Activated CD8-positive, alpha-beta memory T cell treated with anti-CD3 and anti-CD28 coated beads for 24 hours (primary cell): Measurements from ENCODE around the gene SOX12.
A peak's percentile ranks its signal among the peaks of the same experiment; 100 is the strongest.

Source experiments
- DNase-seq: peaks from one replicate; pipeline ENCODE4 v3.0.0-alpha.2; 2020

Gene SOX12

GRCh38 chr20:301886-302848 is 23.2 kb upstream of the SOX12 start:
- DNase-seq, result no peak

- no peak for DNase-seq
Observed at GRCh38 chr20:305745-306144, 19.6 kb upstream of the SOX12 start.

DNA sequence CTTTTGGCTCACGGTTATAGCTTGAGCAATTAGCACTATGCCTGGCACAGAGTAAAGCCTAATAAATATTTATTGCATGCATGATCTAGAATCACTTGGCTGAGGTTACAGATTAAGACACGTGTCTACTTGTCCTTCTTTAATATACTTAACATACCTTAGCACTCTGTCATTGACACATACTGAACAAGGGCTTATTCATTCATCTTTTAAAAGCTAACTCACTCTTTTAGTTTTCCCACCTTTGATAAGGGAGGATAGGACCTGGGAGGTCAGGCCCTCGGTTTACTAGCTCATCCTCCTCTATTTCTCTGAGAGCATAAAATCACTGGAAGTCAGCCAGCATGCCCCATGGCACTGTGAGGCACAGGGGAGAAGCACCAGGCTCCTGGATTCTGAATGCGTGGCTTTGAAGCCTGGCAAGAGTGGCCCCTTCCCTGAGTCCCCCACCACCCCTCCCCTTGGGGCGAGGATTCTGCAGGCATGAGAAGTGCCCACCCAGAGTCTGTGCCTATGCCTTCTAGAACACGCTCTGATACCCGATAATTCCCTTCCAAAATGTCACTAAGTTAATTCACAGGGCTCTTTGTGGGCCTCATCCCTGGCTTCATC is 16.8 kb upstream of the SOX12 start:
- no peak for DNase-seq

- no peak for DNase-seq
Observed at GRCh38 chr20:309306-309840, 16.0 kb upstream of the SOX12 start.

DNA sequence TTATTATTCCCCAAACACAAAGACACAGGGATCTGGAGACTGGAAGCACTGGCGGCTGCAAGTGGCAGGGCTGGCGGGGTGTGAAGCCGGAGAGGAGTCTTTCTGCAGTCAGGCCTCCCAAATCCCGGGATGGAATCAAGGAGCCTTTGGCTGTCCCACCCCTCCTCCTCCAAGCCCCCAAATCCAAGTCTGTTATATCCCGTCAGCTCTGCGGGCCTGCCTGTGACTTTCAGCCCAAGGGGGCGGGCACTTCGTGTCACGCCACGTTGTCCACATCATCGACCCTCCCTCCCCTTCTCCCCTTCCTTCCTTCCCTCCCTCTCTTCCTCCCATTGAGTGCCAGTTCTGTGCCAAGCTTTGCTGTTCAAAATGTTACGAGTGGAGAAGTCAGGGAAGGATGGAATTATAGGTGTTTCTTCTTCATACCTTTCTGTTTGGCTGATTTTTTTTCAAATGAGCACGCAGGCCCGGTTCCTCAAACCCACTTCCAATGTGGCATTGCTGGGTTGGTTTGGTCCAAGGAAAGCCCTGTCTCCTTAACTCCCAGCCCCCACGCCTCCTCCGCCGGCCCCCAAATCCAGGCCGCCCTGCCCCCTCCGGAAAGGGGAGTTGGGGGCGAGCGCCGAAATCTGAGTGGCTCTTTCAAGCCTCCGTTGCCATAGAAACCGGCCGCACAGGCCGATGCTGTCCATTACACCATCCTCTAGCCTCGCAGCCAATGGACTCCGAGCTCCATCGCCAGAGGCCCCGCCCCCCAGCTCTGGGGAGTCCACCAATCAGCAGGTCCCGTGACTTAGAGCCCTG is 15.3 kb upstream of the SOX12 start:
- DNase-seq, result peak; percentile 89

- DNase-seq, result no peak
Observed at GRCh38 chr20:310645-311044, 14.7 kb upstream of the SOX12 start.

GRCh38 chr20:311609-312008 is 13.7 kb upstream of the SOX12 start:
- DNase-seq, result no peak

GRCh38 chr20:312067-312466 is 13.3 kb upstream of the SOX12 start:
- DNase-seq, result no peak

GRCh38 chr20:312866-313265 is 12.5 kb upstream of the SOX12 start:
- DNase-seq, result no peak

GRCh38 chr20:313402-313801 is 11.9 kb upstream of the SOX12 start:
- no peak for DNase-seq

GRCh38 chr20:313948-314347 is 11.4 kb upstream of the SOX12 start:
- DNase-seq, result no peak

GRCh38 chr20:316316-317068 is 8.9 kb upstream of the SOX12 start:
- DNase-seq, result no peak

GRCh38 chr20:324177-325044 is 941 bp upstream of the SOX12 start:
- DNase-seq, result peak; percentile 97

DNA sequence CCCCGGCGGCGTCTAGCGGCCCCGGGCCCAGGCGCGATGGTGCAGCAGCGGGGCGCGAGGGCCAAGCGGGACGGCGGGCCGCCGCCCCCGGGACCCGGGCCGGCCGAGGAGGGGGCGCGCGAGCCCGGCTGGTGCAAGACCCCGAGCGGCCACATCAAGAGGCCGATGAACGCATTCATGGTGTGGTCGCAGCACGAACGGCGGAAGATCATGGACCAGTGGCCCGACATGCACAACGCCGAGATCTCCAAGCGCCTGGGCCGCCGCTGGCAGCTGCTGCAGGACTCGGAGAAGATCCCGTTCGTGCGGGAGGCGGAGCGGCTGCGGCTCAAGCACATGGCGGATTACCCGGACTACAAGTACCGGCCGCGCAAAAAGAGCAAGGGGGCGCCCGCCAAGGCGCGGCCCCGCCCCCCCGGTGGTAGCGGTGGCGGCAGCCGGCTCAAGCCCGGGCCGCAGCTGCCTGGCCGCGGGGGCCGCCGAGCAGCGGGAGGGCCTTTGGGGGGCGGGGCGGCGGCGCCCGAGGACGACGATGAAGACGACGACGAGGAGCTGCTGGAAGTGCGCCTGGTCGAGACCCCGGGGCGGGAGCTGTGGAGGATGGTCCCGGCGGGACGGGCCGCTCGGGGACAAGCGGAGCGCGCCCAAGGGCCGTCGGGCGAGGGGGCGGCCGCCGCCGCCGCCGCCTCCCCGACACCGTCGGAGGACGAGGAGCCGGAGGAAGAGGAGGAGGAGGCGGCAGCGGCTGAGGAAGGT is 715 bp downstream of the SOX12 start:
- peak; percentile 85 for DNase-seq

DNA sequence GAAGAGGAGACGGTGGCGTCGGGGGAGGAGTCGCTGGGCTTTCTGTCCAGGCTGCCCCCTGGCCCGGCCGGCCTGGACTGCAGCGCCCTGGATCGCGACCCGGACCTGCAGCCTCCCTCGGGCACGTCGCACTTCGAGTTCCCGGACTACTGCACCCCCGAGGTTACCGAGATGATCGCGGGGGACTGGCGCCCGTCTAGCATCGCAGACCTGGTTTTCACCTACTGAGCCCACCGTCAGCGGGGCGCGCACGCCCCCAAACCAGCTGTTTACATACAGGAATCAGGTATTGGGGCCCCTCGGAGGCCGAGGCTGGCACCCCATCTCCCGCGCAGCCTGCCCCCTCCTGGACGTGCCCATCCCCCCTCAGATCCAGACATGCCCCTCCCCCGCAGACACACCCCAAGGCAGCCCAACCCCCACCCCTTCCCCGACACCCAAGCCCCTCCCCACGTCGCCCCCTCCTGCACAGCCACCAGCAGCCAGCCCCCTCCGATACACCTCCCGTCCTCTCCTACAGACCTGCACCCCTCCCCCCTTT is 1.4 kb downstream of the SOX12 start:
- no peak for DNase-seq

DNA sequence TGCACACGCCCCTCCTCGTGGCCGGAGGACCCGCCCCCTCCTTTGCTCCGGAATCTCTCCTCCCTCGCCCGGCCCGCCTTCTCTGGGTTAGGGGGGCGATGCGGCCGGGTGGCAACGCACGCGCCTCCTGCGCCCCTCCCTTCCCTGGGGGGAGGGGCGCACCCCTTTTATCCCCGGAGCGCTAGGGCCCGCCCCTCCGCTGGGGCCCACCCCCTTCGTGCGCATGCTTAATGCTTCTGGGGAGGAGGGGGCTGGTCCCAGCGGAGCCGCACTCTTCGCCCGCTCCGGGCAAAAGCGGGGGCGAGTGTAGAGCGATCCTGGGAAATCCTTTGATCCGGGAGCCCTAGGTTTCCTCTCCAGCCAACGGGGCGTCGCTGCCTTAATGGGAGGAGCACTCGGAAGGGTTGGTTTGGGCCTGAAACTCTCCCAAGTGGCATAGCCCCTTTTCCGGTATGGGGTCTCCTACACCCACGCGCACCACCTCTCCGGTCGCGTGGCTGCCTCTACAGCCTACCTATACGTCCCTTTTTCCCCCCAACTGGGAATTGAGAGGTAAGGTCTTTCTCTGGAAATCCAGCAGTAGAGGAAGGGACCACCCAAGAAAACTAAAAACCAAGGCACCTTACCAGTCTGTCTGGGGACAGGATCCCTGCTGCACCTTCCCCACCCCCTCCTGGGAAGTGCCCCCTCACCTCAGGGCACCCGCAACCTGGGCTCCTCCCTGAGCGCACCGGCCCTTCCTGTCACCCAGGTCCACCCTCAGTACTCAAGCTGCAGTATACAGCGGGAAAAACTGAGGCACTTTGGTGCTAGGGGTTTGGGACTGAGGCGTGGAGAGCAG is 2.1 kb downstream of the SOX12 start:
- DNase-seq, result peak; percentile 88

DNA sequence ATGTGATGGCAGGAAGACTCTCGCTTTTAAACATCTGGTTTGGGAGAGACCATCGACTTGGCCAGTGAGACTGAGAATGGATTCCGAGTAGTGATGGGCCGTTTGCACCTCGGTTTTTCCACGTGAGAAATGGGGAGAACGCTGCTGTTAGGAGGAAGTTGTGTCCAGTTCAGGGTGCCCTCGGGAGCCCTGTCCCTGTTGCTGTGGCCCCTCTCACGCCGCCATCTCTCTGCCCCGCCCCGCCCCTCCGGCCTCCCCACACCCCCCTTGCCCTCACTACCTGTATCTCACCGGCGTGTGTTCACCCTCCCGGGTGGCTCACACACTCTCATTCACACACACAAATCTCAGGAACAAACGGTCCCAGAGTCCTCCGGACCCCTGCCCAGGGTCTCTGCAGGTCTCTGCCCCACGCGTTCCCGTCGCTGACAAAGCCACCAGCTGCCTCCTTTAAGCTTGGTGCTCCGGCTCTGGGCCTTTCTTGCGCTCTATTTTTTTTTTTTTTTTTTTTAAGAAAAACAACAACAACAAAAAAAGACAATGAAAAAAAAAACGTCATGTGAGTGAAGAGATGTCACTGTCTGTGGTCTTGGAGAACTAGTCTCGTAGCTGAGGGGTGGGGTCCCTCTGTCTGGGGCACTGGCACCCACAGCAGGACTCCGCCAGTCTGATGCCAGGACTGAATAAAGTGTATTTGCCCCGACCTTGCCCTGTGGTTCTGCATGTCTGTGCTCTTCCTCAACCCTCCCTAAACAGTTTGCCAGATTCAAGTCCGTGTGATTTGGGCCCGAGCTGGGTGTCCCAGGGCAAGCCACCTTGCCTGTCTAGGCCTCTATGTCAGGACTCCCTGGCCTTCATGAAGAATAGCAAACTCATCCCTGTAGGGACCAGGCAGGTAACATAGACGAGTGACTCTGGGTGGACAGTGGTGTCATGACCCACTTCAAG is 2.9 kb downstream of the SOX12 start:
- no peak for DNase-seq
